Measurements from ENCODE around the gene RASIP1.
A peak's percentile ranks its signal among the peaks of the same experiment; 100 is the strongest.

The RASIP1 gene

GRCh38 chr19:48739404-48740163 is 826 bp downstream of the RASIP1 start:
- TF ChIP-seq TAF1 (IDR thresholded peaks at IDR 0.05; ENCODE audit: borderline replicate concordance, low read depth, low read length) (no peak), POLR2AphosphoS5 (IDR thresholded peaks at IDR 0.05; ENCODE audit: low read depth, low read length) (no peak), POLR2A (IDR thresholded peaks at IDR 0.05; ENCODE audit: low read depth, low read length) (no peak)
- DNase-seq (ENCODE audit: insufficient read length), result no peak
- no peak for FAIRE-seq

GRCh38 chr19:48738557-48739403 is 1.6 kb downstream of the RASIP1 start:
- TF ChIP-seq TAF1 (IDR thresholded peaks at IDR 0.05; ENCODE audit: borderline replicate concordance, low read depth, low read length), result no peak
- TF ChIP-seq POLR2AphosphoS5 (IDR thresholded peaks at IDR 0.05; ENCODE audit: low read depth, low read length), result no peak
- no peak for TF ChIP-seq POLR2A (IDR thresholded peaks at IDR 0.05; ENCODE audit: low read depth, low read length)
- DNase-seq (ENCODE audit: insufficient read length), result peak; percentile 98
- no peak for FAIRE-seq

GRCh38 chr19:48737360-48737998 is 2.9 kb downstream of the RASIP1 start:
- DNase-seq (ENCODE audit: insufficient read length) (no peak), FAIRE-seq (no peak)
- TF ChIP-seq POLR2A (IDR thresholded peaks at IDR 0.05; ENCODE audit: low read depth, low read length), result no peak
- TF ChIP-seq POLR2AphosphoS5 (IDR thresholded peaks at IDR 0.05; ENCODE audit: low read depth, low read length), result no peak

- TF ChIP-seq TAF1 (IDR thresholded peaks at IDR 0.05; ENCODE audit: borderline replicate concordance, low read depth, low read length) (no peak), POLR2AphosphoS5 (IDR thresholded peaks at IDR 0.05; ENCODE audit: low read depth, low read length) (no peak), POLR2A (IDR thresholded peaks at IDR 0.05; ENCODE audit: low read depth, low read length) (no peak)
- FAIRE-seq, result no peak
- DNase-seq (ENCODE audit: insufficient read length), result no peak
Measured at GRCh38 chr19:48735031-48735615, 5.3 kb downstream of the RASIP1 start.

- no peak for TF ChIP-seq TAF1 (IDR thresholded peaks at IDR 0.05; ENCODE audit: borderline replicate concordance, low read depth, low read length)
- TF ChIP-seq POLR2AphosphoS5 (IDR thresholded peaks at IDR 0.05; ENCODE audit: low read depth, low read length), result no peak
- TF ChIP-seq POLR2A (IDR thresholded peaks at IDR 0.05; ENCODE audit: low read depth, low read length), result no peak
- FAIRE-seq (no peak), DNase-seq (ENCODE audit: insufficient read length) (no peak)
Measured at GRCh38 chr19:48734625-48735024, 5.8 kb downstream of the RASIP1 start.

GRCh38 chr19:48731452-48731851 is 9.0 kb downstream of the RASIP1 start:
- FAIRE-seq, result no peak
- no peak for DNase-seq (ENCODE audit: insufficient read length)
- no peak for TF ChIP-seq POLR2A (IDR thresholded peaks at IDR 0.05; ENCODE audit: low read depth, low read length)
- no peak for TF ChIP-seq POLR2AphosphoS5 (IDR thresholded peaks at IDR 0.05; ENCODE audit: low read depth, low read length)
- no peak for TF ChIP-seq TAF1 (IDR thresholded peaks at IDR 0.05; ENCODE audit: borderline replicate concordance, low read depth, low read length)

GRCh38 chr19:48728911-48729664 is 11.3 kb downstream of the RASIP1 start:
- DNase-seq (ENCODE audit: insufficient read length) (no peak), FAIRE-seq (no peak)
- TF ChIP-seq POLR2AphosphoS5 (IDR thresholded peaks at IDR 0.05; ENCODE audit: low read depth, low read length) (no peak), TAF1 (IDR thresholded peaks at IDR 0.05; ENCODE audit: borderline replicate concordance, low read depth, low read length) (no peak)

- TF ChIP-seq POLR2A (IDR thresholded peaks at IDR 0.05; ENCODE audit: low read depth, low read length) (no peak), POLR2AphosphoS5 (IDR thresholded peaks at IDR 0.05; ENCODE audit: low read depth, low read length) (no peak), TAF1 (IDR thresholded peaks at IDR 0.05; ENCODE audit: borderline replicate concordance, low read depth, low read length) (no peak)
- no peak for DNase-seq (ENCODE audit: insufficient read length)
- no peak for FAIRE-seq
Measured at GRCh38 chr19:48726556-48726955, 13.9 kb downstream of the RASIP1 start.

GRCh38 chr19:48724796-48725753 is 15.3 kb downstream of the RASIP1 start:
- DNase-seq (ENCODE audit: insufficient read length), result no peak
- TF ChIP-seq TAF1 (IDR thresholded peaks at IDR 0.05; ENCODE audit: borderline replicate concordance, low read depth, low read length) (no peak), POLR2AphosphoS5 (IDR thresholded peaks at IDR 0.05; ENCODE audit: low read depth, low read length) (no peak), POLR2A (IDR thresholded peaks at IDR 0.05; ENCODE audit: low read depth, low read length) (no peak)
- FAIRE-seq, result no peak

GRCh38 chr19:48722196-48722708 is 18.2 kb downstream of the RASIP1 start:
- DNase-seq (ENCODE audit: insufficient read length) (no peak), FAIRE-seq (no peak)
- TF ChIP-seq POLR2AphosphoS5 (IDR thresholded peaks at IDR 0.05; ENCODE audit: low read depth, low read length) (no peak), TAF1 (IDR thresholded peaks at IDR 0.05; ENCODE audit: borderline replicate concordance, low read depth, low read length) (no peak), POLR2A (IDR thresholded peaks at IDR 0.05; ENCODE audit: low read depth, low read length) (no peak)

Measured in GM12892 (cell line).